T-helper 9 cell (primary cell): ENCODE measurements around the gene MATN3.

Source experiments
- DNase-seq: peaks from one replicate; pipeline ENCODE4 v3.0.0-alpha.2; 2020

The MATN3 gene

GRCh38 chr2:20035955-20036666, 23.6 kb upstream of the MATN3 start:
- no peak for DNase-seq

GRCh38 chr2:20034821-20035220, 22.4 kb upstream of the MATN3 start:
- DNase-seq = no peak

- no peak for DNase-seq
These were observed 21.8 kb upstream of the MATN3 start for GRCh38 chr2:20034218-20034617.

- DNase-seq = no peak
These were observed 20.9 kb upstream of the MATN3 start for GRCh38 chr2:20033322-20033721.

- DNase-seq = no peak
These were observed 17.8 kb upstream of the MATN3 start for GRCh38 chr2:20030224-20030623.

GRCh38 chr2:20027705-20028434, 15.4 kb upstream of the MATN3 start:
- DNase-seq = no peak

- no peak for DNase-seq
These were observed 14.8 kb upstream of the MATN3 start for GRCh38 chr2:20027260-20027677.

- DNase-seq = no peak
These were observed 12.8 kb upstream of the MATN3 start for GRCh38 chr2:20025065-20025786.

- DNase-seq = no peak
These were observed 11.2 kb upstream of the MATN3 start for GRCh38 chr2:20023688-20024087.

GRCh38 chr2:20021405-20022009, 9.0 kb upstream of the MATN3 start:
- DNase-seq = no peak

- DNase-seq = no peak
These were observed 7.3 kb upstream of the MATN3 start for GRCh38 chr2:20019747-20020146.

- no peak for DNase-seq
These were observed 6.2 kb upstream of the MATN3 start for GRCh38 chr2:20018601-20019152.

GRCh38 chr2:20016346-20016745, 3.9 kb upstream of the MATN3 start:
- DNase-seq = no peak

- no peak for DNase-seq
These were observed 3.1 kb upstream of the MATN3 start for GRCh38 chr2:20015482-20016083.

GRCh38 chr2:20013126-20013849, 820 bp upstream of the MATN3 start:
- DNase-seq = no peak

GRCh38 chr2:20012032-20012281, 511 bp downstream of the MATN3 start:
- DNase-seq = no peak

GRCh38 chr2:20011276-20012031, 1.0 kb downstream of the MATN3 start:
- DNase-seq = no peak

GRCh38 chr2:20008703-20009102, 3.8 kb downstream of the MATN3 start:
- no peak for DNase-seq

GRCh38 chr2:20005891-20006470, 6.5 kb downstream of the MATN3 start:
- DNase-seq = no peak

- DNase-seq = no peak
These were observed 7.3 kb downstream of the MATN3 start for GRCh38 chr2:20005067-20005627.
